GM10248 (cell line): Measurements from ENCODE around the gene GALNT8.

ENCODE experiments used
- CTCF ChIA-PET: fragments of 300-600 bp; sonication (Branson Sonifier 250); formaldehyde crosslinking; extraction: SDS; loops from one replicate; lab custom pipeline; 2021; ENCODE audit warnings: antibody characterized with exemption; lab: Yijun Ruan, JAX
- POLR2A ChIA-PET: fragments of 350-650 bp; sonication (Branson Sonifier 250); formaldehyde crosslinking; extraction: SDS; loops from one replicate; lab custom pipeline; 2020; ENCODE audit warnings: antibody characterized with exemption; lab: Yijun Ruan, JAX
- DNase-seq: peaks from one replicate; pipeline ENCODE4 v3.0.0; 2012; ENCODE audit errors: extremely low spot score
- TF ChIP-seq, protein P1 (sequence below): IDR thresholded peaks from 2 replicates; pipeline ENCODE4 v1.5.1; 2012; ENCODE audit warnings: mild to moderate bottlenecking, low read depth; ENCODE audit errors: extremely low read depth, missing control alignments, control extremely low read depth

The GALNT8 gene

DNA sequence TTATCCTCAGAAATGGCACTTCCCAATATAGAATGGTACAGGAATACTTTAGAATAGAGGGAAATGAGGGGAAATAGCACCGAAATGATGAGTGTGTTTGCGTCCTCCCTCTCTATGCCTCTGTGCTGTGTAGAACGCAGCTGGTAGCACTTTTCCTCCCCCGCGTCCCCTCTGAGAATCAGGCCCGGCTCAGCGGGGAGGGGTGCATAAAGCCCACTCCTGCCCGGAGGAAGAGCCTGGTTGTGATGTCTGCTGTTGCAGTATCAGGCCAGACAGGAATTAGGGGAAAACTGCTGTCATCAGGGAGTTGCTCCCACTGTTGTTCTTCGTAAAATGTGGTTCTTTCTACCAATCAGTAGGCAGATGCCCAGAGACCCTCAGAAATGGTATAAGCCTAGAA is 76.0 kb downstream of the GALNT8 start:
- POLR2A ChIA-PET: no interaction called here
- TF ChIP-seq, protein P1, sequence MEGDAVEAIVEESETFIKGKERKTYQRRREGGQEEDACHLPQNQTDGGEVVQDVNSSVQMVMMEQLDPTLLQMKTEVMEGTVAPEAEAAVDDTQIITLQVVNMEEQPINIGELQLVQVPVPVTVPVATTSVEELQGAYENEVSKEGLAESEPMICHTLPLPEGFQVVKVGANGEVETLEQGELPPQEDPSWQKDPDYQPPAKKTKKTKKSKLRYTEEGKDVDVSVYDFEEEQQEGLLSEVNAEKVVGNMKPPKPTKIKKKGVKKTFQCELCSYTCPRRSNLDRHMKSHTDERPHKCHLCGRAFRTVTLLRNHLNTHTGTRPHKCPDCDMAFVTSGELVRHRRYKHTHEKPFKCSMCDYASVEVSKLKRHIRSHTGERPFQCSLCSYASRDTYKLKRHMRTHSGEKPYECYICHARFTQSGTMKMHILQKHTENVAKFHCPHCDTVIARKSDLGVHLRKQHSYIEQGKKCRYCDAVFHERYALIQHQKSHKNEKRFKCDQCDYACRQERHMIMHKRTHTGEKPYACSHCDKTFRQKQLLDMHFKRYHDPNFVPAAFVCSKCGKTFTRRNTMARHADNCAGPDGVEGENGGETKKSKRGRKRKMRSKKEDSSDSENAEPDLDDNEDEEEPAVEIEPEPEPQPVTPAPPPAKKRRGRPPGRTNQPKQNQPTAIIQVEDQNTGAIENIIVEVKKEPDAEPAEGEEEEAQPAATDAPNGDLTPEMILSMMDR: no peak
- CTCF ChIA-PET: no interaction called here
- no peak for DNase-seq

DNA sequence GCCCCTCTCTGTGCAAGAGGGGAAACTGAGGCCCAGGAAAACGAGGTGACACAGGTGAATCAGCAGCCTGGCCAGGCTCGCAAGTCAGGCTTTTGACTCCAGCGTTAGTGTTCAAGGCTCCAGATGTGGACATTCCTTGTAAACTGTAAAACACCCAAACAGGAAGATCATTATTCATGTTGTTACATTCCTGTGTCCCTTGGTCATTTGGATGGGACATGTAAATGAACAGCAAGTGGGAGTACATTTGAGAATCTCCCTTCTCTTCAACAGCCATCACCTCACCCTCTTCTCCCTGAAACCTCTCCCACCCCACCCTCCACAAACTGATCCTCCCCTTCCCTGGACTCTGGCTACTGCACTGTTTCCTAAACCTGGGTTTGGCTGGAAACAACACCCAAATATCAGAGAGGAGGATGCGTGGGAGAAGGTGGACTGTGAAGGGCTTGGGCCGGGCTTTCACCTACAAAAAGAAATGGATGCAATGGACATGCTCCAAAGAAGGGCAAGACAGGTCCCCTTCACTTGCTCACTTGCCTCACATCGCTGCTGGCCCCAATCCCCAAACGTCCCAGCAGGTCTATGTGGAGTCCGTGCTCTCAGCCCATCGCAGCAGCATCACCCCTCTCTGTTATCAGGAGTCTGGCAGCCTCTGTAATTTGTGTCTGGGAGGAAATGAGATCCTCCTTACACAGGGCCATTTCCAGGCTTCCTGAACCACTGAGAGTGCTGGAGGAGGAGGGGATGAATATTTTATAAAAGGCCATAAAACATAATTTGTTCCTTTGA is 76.7 kb downstream of the GALNT8 start:
- ChIA-PET CTCF (no interaction called here), POLR2A (no interaction called here)

DNA sequence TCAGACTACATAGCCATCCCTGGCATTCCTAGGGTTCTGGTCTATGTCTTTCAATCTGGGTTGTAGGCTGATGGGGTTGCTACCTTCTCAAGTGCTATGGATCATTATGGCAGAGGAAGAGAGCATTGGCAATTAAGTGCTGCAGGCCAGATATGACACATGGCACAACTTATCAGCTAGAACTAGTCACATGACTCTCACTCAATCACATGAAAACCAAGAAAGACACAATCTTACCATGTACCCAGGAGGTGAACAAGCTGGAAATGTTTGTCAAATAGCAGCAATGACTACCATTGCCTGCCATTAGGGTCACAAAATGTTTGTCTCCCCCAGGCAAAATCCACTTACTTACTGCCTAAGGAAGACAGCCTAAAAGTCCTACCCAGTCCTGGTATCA is 80.4 kb downstream of the GALNT8 start:
- ChIA-PET POLR2A (no interaction called here), CTCF (interaction anchor here (1.0 kb wide), 1 partner anchor 207 kb away, joined by 3 read pairs; no protein-coding TSS in a partner anchor)
- TF ChIP-seq, protein P1: no peak
- DNase-seq: no peak

More for the DNA sequence above, 76.7 kb downstream of the GALNT8 start:
- DNase-seq: no peak
- TF ChIP-seq, protein P1: no peak

DNA sequence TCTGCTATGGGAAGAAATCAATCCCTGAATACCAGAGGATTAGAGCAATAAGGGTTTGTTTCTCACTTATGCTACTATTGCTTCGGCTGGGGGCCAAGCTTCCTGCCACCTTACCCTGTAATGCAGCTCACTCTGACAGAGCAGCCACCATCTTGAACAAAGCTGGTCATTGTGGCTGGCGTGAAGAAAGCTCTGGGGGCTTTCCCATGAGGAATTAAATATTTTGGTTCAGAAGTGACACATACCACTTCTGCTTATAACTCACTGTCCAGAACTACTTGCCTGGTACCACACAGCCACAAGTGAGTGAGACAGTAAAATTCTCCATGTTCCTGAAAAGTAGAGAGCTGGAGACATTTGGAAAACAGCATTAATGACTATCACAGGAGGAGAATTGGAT is 82.6 kb downstream of the GALNT8 start:
- CTCF ChIA-PET: interaction anchor here (1.2 to 2.1 kb wide), 5 partner anchors 9 to 52 kb away, joined by 3 to 6 read pairs (median 4); no protein-coding TSS in a partner anchor
- no peak for DNase-seq
- TF ChIP-seq, protein P1: no peak
- POLR2A ChIA-PET: no interaction called here

DNA sequence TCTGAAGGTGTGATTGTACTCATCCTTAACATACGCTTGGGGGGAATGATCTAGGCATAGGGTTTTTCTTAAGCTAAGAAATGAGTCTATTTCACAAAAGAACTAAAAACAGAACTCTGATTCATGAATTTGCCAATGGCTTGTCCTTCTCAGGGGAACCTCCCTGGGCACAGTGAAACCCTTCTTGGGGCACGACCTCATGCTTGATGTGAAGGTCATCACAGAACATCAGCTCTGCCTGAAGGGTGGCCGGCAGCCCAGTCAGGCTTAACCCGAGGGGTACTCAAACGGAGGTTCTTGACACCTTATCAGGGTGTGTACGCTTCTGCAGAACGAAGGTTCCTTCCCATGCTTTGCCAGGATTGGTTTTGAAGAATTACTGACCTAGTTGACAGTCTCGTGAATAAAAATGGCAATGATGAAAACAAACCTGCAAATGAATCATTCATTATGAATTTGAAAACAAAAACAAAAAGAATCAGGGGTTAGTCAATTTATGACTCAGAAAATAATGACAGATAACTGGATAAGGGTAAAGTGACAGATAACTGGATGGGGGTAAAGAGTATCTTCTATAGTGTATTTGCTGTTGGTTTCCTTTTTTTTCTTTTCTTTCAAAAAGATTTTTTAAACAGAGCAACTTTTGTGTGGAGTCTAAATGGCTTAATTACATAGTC is 86.4 kb downstream of the GALNT8 start:
- DNase-seq: no peak
- TF ChIP-seq, protein P1: no peak
- CTCF ChIA-PET: no interaction called here
- POLR2A ChIA-PET: no interaction called here

DNA sequence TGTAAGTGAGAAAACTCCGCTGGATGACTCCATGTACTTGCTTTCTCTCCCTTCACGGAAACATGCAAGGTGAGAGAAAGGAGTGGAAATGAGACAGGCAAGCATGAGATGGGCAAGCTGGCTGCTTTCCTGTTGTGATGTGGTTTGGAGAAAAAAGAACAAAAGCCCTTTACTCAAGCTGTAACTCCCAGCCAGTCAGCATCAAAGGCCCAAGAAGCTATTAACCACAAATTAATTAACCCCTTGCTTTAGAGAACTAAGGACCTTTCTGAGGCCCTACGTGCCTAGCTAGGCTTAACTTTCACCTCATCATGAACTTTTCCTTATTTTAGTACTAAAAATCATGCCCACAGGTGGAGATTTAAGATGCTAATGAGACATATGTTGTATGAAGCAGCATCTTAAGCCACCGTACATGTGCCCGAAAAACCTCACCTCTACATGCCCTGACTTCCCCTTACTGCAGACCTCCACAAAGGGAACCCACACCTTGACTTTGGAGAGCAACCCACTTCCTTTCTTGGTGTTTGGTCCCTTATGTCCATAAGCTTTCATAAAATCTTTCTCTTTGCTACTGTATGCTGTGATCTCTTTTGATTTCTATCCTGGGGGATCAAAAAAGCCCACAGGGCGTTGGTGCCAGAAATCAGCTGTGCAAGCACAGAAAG is 87.0 kb downstream of the GALNT8 start:
- TF ChIP-seq, protein P1: no peak
- ChIA-PET CTCF (no interaction called here), POLR2A (no interaction called here)
- DNase-seq: no peak
